GM19467 (cell line): ENCODE measurements around the gene NCKIPSD.
A peak's percentile ranks its signal among the peaks of the same experiment; 100 is the strongest.
"Not testable (repeated sequence)": the region's sequence is repeated elsewhere in the genome, so short reads cannot be mapped to it uniquely, and the experiment has no call there.

Source experiments
- ATAC-seq: cut with Tn5 transposase; IDR thresholded peaks from one replicate; pipeline ENCODE4 v1.9.1; 2021; ENCODE audit warnings: mild to moderate bottlenecking, moderate library complexity; ENCODE audit not compliant: unreplicated experiment

The NCKIPSD gene

DNA sequence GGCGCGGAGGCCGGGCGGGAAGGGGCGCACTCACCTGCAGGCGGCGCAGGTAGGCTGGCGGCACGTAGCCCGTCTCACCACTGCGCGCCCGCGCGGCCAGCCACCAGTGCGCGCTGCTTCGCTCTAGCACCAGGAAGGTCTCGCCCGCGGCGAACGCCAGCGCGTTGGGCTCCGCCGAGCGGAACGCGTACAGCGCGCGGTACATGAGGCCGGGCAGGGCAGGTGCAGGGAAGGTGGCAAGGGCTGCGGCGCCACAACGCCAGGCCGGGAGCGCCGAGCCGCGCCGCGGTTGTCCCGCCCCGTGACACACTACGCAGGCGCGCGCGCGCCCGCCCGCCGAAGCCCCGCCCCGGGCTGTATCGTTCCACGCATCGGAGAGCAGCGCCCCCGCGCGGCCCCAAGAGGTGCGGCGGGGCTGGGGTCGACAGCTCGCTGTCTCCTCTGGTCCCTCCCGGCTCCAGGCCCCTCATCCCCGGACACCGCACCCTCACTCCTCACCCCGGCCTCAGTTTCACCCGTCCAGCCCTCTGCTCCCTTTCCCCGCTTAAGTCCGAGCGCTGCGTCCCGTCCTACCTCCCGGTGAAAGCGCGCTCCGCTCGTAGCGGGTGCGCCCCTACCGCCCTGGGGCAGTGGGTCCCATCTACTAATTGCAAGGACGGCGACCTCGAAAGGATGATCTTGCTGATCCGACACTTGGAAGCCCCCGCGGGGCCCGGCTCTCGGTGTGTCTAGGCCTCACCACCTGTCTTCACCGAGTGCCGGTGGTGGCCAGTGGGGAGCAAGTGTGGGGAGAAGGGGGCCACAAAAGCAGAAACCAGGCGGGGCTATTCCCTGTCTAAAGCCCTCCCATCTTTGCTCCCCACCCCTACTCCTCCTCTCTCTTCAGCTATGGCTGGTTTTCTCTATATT lies at the start of gene NCKIPSD:
TSS of gene NCKIPSD (minus strand) at position 313 of the 909 bp plus-strand sequence. CDS start at position 205, 108 bp downstream.
- ATAC-seq, result peak; percentile 65

- ATAC-seq, result not testable (repeated sequence)
Observed at GRCh38 chr3:48735075-48735767, 49.5 kb upstream of the NCKIPSD start.

DNA sequence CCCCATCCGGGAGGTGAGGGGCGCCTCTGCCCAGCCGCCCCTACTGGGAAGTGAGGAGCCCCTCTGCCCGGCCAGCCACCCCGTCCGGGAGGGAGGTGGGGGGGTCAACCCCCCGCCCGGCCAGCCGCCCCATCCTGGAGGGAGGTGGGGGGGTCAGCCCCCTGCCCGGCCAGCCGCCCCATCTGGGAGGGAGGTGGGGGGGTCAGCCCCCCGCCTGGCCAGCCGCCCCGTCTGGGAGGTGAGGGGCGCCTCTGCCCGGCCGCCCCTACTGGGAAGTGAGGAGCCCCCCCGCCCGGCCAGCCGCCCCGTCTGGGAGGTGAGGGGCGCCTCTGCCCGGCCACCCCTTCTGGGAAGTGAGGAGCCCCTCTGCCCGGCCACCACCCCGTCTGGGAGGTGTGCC lies 48.8 kb upstream of the NCKIPSD start:
- ATAC-seq, result not testable (repeated sequence)

DNA sequence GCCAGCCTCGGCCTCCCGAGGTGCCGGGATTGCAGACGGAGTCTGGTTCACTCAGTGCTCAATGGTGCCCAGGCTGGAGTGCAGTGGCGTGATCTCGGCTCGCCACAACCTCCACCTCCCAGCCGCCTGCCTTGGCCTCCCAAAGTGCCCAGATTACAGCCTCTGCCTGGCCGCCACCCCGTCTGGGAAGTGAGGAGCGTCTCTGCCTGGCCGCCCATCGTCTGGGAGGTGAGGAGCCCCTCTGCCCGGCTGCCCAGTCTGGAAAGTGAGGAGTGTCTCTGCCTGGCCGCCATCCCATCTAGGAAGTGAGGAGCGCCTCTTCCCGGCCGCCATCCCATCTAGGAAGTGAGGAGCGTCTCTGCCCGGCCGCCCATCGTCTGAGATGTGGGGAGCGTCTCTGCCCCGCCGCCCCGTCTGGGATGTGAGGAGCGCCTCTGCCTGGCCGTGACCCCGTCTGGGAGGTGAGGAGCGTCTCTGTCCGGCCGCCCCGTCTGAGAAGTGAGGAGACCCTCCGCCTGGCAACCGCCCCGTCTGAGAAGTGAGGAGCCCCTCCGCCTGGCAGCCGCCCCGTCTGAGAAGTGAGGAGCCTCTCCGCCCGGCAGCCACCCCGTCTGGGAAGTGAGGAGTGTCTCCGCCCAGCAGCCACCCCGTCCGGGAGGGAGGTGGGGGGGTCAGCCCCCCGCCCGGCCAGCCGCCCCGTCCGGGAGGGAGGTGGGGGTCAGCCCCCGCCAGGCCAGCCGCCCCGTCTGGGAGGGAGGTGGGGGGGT lies 48.2 kb upstream of the NCKIPSD start:
- not testable (repeated sequence) for ATAC-seq

GRCh38 chr3:48727511-48727910 lies 41.8 kb upstream of the NCKIPSD start:
- no peak for ATAC-seq

DNA sequence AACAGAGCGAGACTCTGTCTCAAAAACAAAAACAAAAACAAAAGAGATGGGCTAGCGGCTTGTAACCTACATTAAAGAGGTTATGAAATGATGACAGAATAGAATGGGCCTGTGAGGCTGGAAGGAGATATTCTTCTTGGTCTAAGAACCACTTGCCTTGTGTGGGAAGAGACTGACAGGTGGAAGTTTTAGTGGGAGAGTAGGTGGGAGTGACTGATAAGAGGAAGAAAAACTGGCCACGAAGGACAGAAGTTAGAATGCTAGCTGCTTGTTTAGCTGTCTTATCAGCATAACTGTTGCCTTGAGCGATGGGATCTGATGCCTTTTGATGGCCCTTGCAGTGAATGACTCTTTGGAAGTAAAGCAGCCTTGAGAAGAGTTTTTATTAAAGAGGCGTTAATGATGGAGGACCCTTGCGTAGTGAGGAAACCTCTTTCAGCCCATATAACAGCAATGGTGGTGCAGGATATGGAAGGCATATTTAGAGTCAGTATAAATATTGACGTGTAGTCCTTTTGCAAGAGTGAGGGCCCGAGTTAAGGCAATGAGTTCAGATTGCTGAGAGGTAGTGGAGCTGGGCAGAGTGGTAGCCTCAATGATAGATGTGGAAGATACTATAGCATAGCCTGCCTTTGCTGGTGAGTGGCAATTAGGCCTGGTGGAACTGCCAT lies 39.6 kb upstream of the NCKIPSD start:
- ATAC-seq, result not testable (repeated sequence)

DNA sequence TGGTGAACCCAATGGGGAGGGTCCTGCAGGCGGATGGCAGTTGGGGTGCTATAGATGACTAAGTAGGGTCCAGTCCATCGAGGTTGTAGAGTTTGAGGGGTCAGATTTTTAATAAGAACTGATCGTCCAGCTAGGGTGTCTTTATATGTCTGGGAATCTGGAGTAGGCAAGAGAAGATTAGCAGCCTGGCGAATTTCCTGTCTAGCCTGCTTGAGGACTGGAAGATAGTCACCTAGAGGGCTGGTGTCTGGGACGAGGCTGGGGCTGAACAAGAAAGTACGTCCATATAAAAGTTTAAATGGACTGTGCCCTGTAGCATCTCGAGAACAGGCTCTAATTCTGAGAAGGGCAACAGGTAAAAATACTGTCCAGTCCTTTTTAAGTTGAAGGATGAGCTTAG lies 38.0 kb upstream of the NCKIPSD start:
- no peak for ATAC-seq

DNA sequence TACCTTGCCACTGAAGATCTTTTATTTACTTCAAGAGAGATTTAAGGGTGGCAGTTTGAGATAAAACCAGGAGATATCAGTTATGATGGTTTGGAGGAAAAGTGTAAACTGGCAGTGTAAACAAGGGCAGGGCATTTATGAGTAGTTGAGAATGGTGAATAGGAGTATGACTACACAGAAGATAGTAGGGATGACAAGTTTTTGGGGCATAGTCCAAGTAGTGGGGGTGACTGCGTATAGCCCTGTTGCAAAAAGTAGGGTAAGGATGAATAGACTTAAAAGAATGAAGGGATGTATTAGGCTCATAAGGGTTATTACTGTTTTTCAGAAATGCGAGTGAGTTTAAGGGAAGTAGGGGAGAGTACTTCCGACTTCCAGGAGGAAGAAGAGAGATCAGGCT lies 37.6 kb upstream of the NCKIPSD start:
- ATAC-seq, result not testable (repeated sequence)

GRCh38 chr3:48716982-48717746 lies 31.4 kb upstream of the NCKIPSD start, which contains the start of gene IP6K2:
TSS of gene IP6K2 (minus strand) at chr3:48717221. CDS start at chr3:48695291, 21,930 bp downstream.
- ATAC-seq, result peak; percentile 98

DNA sequence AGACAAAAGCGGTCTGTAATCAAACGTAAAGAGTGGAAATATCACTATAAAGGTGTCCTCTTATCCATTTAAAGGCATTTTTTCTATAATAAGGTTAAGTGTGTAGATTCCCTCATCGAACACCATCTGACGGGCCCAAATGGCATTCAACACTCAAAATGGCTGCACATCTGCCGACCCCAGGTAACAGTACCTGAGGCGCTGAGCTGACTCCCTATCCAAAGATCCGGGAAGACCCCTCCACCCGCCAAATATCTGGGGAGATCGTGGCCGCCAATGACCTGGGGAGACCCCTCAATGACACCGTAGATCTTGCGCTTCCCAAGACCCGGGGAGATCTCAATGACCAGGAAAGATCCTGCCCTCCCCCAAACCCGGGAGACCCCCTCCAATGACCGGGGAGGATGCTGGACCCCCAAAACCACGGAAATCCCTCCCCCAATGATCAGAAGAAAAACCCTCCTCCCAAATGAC lies 30.8 kb upstream of the NCKIPSD start:
- no peak for ATAC-seq

GRCh38 chr3:48715174-48715800 lies 29.6 kb upstream of the NCKIPSD start:
- no peak for ATAC-seq

DNA sequence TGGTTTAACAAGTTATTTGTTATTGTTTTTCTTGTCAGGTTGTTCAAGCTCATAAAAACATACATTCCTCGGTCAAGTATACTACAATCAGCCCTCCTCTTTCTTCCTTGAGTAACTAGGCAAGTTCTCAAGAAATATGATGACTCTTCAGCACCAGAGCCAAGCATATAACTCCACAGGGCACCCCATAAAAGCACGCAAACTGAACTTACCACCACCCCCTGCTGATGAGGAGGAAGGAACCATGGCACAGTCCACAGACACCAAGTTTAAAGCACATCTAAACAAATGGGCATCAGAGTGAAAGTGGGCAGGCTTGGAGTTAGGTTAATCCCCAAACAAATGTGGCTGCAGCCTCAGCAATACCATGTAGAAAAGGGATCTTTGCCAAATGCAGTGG lies 26.0 kb upstream of the NCKIPSD start:
- no peak for ATAC-seq

GRCh38 chr3:48709051-48709461 lies 23.3 kb upstream of the NCKIPSD start:
- ATAC-seq, result no peak

DNA sequence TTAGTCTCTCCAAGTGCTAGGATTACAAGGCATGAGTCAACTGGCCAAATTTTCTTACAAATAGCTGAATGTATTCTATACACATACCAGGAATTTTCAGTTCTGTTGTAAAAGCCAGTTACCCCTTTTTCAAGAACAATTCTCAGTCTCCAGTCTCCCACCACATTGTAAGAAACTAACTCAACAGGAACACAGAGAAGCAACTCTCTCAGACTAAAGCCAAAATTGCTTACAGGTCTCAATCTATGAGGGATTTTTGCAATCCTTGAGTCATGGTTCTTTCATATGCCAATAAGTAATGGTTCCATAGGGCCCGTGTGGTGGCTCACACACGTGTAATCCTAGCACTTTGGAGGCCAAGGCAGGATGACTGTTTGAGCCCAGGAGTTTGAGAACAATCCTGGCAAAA lies 22.8 kb upstream of the NCKIPSD start:
- no peak for ATAC-seq

GRCh38 chr3:48707157-48707556 lies 21.4 kb upstream of the NCKIPSD start:
- no peak for ATAC-seq

DNA sequence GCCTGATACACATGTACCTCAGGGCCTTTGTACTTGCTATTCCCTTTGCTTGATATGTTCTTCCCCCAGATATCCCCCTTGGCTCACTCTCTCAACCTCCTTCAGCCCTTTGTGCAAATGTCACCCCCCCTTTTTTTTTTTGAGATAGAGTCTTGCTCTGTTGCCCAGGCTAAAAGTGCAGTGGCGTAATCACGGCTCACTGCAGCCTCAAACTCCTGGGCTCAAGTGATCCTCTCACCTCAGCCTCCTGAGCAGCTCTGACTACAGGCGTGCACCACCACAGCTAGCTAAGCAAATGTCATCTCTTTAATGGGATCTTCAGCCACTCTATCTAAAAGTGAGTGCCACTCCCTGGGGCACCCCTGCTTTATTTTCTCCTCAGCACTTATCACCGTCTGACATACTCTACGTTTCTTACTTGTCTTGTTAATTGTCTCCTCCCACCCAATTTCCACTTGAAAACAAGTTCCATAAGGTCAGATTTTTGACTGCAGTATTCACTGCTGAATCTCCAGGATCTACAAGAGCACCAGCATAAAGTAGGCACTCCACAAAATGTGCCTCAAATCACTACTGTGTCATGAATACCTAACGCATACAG lies 16.7 kb upstream of the NCKIPSD start:
- no peak for ATAC-seq

GRCh38 chr3:48700731-48701405 lies 15.2 kb upstream of the NCKIPSD start:
- no peak for ATAC-seq

DNA sequence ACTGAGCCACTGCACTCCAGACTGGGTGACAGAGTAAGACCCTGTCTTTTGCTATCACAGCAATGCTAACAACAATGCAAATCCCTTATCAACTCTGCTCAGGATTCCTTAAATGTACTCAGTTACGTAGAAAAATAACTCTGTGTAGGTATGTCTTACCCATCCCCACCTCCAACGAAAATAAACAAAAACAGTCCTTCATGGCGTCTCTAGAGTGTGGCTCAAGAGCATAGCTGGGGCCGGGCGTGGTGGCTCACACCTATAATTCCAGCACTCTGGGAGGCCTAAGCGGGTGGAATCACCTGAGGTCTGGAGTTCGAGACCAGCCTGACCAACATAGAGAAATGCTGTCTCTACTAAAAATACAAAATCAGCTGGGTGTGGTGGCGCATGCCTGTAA lies 13.2 kb upstream of the NCKIPSD start:
- ATAC-seq, result no peak
